Activated T-helper 1 cell treated with anti-CD3 and anti-CD28 coated beads, Interleukin-2, amount 50 U/mL, for 16 hours (primary cell): ENCODE data around the gene LNX2.

Source experiments
- DNase-seq, 2 donors: peaks; one replicate each; pipeline ENCODE4 v3.0.0-alpha.2; 2020; ENCODE audit warnings: low read depth in 1 of 2, low spot score in 1 of 2

The LNX2 gene

GRCh38 chr13:27620377-27621115 is at the start of gene LNX2:
Gene LNX2, minus strand, starts transcription at chr13:27620529. Its CDS starts 38,826 bp downstream, at chr13:27581703.
- peak; percentile 91 to 95 for DNase-seq

DNA sequence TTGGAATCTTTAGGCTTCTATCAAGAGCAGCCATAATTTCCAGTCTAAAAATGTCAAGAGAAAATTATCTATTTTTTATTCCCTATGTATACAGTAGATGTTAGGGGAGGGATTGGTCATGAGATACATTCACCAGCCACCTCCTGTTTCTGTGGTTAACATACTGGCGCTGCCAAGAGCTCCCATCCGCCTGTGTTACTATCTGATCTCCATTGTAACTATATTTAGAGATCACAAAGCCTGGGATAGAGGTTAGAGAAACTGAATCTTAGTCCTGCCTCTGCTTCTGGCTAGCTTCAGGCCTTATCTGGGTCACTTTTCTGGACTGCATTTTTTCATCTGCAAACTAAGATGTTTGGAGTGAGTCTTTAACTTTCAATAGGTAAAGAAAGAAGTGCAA is 47.6 kb upstream of the LNX2 start:
- no peak for DNase-seq

- no peak for DNase-seq
These were observed 46.6 kb upstream of the LNX2 start for GRCh38 chr13:27666951-27667350.

DNA sequence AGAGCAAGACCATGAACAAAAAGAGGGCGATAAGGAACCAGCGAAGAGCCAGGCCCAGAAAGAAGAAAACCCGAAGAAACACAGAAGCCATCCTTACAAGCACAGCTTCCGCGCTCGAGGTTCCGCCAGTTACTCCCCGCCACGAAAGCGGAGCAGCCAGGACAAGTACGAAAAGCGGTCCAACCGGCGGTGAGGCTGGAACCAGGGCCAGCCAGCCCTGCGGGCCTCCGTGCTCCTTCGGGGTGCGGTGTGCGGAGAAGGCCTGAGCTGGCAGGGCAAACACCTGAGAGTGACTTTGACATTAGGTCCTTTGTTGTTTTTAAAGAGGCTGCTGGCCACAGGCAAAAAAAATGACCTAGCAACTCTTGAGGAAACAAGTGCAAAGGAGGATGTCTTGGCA is 45.4 kb upstream of the LNX2 start:
- DNase-seq = no peak

GRCh38 chr13:27665333-27665732 is 45.0 kb upstream of the LNX2 start:
- no peak for DNase-seq

DNA sequence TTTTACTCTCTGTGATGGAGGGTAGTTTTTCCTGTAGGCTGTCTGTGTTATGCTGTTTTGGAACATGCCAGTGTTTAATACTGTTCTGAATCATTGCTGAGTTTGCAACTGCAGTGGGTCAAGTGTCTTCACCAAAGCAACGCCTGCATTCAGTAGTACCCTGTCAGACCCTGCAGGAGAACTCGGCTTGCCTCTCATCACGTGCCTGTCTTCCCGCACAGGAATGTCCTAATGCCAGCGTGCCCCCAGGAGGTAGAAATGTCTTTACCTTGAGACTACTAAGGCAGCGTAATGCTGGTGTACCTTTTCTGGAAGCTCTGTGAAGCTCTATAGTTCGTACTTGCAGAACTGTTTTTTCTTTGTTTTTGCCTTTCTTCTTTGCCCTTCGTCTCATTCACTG is 43.6 kb upstream of the LNX2 start:
- DNase-seq = no peak

GRCh38 chr13:27662738-27663470 is 42.6 kb upstream of the LNX2 start:
- no peak for DNase-seq

DNA sequence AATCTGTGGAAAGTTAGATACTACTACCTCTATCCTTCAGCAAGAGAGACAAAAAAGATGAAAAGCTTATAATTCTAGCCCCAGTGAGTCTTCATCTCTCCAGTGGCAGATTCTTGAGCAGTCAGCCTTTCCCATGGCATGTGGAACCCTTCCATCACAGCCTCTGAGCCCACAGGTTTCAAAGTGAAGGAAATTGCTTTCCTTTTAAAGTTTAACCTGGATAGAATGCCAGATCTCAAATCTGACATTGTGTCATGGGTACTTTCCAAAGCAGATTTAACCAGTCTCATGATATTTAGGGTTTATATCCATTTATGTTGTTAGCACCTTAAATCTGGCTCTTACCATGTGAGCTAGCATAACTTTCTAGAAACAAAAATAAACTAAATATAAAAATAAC is 40.7 kb upstream of the LNX2 start:
- no peak for DNase-seq

DNA sequence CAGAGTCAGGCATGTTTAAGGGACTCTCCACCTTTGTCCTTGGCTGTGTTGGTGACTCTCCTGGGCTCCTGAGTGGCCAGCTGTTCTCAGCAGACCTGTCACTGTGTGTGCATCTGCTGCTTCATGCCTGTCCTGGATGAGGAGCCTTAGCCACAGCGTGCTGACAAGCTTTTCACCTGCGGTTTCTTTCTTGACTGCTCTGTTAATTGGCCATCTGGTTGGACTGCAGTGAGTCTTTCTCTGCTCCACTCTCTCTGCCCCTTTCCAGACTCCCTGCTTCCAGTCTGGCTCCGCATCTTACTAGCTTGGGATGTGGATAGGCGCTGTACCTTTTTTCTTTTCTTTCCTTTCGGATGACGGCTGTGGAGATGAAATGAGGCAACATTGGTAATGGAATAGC is 40.2 kb upstream of the LNX2 start:
- no peak for DNase-seq

DNA sequence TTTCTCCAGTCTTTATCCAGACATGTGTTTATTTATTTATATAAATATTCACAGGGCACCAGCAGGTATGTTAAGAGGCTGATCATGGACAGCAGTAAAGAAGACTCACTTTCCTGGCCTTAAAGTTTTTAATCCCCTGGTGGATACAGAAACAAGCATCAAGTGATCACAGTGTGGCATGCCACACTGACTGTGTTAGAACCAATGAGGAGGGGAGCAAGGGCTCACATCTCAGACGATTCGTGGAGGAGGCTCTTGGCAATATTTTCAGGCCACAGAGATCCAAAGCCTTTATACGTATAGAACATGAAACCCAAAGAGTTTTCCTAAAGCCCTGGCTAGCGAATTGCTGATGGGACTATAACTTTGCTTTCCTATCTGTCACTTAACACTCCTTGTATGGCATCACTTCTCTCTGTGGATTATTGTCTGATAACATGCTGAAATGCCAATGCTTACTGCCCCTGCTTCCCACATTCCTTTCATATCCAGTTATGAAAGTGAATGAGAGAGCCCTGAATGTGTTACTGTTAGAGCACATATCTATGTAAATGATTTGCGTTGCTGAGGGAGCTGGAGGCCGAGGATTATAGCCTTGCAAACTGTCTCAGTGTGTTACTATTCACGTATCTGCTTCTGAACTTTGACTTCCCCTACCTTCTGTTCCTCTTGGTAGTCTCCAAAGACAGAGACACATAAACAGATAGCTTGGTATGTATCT is 39.0 kb upstream of the LNX2 start:
- no peak for DNase-seq

DNA sequence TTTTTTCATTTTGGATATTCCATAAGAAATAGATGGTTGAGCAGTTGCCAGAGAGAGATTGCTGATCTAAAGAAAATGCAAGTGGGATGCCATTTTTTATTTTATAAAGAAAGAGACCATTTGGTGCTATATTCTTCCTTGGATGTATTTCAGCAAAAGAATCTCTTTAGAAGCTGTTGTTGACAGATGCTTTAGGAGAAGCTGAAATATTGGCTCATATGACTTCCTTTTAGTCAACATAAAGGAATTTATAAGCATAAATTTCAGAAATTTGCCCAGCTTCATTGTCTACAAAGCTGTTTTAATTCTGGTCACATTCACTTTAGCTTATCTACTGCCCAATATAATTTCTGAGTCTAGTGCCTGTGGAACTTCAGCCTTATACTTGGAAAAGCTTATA is 38.2 kb upstream of the LNX2 start:
- no peak for DNase-seq

DNA sequence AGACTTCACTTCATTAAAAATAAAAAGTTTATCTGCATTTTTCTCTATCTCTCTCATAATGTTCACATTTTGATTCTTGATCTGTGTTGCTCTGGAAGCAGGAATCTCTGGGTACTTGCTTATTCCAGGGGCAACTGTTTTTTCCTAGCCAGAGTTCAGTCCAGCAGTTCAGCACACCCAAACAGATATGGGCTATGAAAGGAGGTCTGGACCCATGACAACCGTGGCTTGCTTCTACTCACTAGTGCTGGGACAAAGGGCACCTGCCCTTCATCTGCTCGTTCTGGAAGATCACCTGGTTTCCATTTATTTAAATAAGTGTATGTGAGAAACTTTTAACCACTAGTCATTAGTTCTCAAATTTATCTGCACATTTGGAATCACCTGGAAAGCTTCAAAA is 37.4 kb upstream of the LNX2 start:
- DNase-seq = no peak

DNA sequence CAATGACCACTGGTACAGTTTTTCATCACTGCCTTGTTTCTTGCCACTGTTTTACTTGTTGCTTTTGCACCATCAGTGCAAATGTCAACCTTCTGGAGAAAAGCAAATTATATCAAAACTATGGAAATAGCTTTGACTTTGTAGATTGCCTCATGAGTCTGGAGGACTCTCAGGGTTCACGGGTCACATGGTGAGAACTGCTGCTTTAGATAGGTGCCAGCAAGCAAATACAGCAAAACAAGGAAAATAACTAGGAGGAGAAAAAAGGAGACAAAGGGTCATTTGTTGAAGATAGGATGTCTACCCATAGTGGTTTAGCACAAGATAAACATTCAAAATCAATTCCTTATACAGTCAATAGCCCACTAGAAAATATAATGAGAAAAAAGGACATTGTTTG is 34.5 kb upstream of the LNX2 start:
- DNase-seq = no peak

DNA sequence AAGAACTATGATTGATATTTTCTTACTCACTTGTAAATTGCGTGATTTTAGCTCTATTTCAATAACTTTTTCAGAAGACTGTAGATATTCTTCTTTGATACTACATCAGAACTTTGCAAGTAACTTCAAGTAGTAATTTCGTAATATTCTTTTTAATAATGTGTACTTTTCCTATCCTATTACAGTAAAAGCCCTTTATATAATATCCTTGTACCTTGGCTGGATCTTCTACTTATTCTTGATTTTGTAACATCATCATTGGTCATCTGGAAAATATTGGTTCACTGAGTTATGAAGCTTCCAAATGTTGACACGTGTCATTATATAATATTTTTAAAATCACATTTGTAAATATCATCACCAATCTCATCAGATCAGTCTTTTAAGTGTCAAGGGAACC is 33.7 kb upstream of the LNX2 start:
- no peak for DNase-seq

DNA sequence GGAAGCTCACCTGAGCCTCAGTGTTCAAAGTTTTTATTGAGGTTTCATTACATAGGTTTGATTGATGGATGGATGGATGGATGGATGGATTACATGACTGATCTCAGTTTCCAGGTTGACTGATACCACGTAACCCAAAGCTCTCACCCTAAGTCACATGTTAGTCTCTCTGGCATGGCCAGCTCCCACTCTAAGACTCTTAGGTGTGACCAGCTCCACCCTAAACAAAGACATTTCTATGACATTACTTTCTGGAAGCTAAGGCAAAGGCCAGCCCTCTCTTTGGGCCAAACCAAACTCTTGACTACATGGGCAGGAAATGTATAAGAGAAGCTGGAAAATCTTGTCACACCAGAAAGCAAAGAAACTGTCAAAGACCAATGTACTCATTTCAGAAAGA is 30.0 kb upstream of the LNX2 start:
- no peak for DNase-seq

GRCh38 chr13:27644302-27644701 is 24.0 kb upstream of the LNX2 start:
- DNase-seq = no peak

DNA sequence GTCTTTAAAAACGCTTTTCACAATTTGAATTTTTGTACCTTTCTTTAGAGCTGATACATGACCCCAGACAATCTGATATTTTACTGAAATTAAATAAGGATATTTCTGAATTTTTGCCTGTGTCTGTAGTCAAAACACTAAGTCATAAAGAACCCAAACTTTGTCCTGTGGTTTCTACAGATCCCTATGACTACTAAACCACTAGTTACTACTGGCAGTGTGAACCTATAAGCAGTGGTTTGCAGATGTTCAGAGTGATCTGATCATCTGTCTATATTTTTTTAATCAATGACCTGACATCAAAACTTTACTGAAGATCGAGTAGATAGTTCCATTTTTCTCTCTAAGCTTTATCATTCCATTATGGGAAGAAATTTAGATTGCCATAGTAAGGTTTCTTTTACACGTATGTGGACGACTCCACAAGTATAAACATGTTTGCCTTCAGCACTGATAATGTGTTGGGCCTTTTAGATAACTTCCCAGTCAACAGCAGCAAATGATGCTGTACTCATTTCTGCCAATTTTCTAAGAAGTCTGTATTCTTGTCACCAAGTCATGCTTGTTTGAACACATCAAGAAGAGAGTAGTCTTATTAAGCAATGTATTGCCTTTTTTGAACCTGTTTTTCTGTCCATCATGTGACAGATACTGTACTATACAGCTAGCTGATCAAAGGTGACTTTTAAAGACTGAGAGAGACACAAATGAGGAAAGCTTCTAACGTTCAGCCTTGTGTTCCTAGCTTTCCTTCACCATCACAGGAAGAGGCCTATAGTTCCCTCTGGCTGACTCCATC is 23.2 kb upstream of the LNX2 start:
- DNase-seq = no peak

- no peak for DNase-seq
These were observed 21.6 kb upstream of the LNX2 start for GRCh38 chr13:27641711-27642502.

DNA sequence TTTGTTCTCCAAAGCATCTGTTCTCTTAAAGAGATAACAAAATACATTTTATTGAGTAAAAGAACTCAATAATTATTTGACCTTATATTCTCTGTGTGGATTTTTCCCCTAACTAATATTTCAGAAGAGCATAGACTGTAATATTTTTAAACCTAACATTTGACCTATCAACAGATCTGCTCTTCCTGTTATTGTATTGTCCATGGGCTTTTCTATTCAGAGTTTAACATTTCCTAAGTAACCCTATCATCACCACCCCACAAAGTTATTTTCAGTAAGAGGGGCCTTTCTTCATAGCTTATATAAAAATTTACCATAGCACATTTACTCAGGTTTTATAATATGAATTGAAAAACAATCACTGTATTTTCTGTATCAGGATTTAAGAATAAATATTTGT is 18.9 kb upstream of the LNX2 start:
- DNase-seq = no peak

DNA sequence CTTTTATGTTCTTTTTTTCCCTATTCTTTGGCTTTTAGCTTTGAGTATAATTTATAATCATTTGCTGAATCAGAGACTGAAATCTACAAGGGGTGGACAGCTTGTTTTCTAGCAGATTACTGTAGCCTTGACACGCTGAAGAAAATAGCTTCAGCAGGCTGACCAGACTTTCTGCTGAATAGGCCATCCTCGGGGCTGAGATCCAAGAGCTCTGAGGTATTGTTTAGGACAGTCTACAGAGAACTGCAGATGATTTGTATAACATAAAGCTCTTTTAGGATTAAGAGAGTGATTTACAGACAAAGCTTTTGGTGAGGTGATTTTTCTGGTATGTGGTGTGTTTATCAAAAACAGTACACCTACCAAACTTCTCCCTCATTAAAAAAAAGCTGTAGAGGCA is 18.2 kb upstream of the LNX2 start:
- DNase-seq = no peak

DNA sequence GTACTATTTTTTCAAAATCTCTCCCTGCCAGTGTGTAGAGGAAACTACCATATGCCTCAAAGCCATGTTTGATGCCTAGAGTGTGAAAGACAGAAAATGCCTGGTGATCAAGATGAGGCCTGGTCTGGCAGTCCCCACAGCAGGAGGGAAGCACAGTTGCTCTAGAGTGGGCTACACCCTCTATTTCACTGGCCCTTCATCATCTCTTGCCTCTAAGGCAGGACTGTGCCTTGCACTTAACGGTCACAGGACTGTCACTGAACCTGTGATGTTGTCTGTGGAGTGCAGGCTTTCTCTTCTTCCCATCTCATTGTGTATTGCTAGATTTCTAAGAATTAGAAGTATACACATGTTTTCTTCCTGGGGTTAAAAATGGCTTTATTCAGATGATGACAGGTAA is 17.7 kb upstream of the LNX2 start:
- DNase-seq = no peak
